ENCODE data around the gene GCAT. TPM values are rescaled to one million over a fixed set of nuclear protein-coding genes. Genes with fewer than 3 reads are reported as not detected.
A peak's percentile ranks its signal among the peaks of the same experiment; 100 is the strongest.

GCAT gene
- total and polyA plus RNA-seq, 2 of the 13 experiments (the other 11 are each of a cell fraction or from before 2014, with no cell fraction given), result 28.0 to 50.3 TPM

DNA sequence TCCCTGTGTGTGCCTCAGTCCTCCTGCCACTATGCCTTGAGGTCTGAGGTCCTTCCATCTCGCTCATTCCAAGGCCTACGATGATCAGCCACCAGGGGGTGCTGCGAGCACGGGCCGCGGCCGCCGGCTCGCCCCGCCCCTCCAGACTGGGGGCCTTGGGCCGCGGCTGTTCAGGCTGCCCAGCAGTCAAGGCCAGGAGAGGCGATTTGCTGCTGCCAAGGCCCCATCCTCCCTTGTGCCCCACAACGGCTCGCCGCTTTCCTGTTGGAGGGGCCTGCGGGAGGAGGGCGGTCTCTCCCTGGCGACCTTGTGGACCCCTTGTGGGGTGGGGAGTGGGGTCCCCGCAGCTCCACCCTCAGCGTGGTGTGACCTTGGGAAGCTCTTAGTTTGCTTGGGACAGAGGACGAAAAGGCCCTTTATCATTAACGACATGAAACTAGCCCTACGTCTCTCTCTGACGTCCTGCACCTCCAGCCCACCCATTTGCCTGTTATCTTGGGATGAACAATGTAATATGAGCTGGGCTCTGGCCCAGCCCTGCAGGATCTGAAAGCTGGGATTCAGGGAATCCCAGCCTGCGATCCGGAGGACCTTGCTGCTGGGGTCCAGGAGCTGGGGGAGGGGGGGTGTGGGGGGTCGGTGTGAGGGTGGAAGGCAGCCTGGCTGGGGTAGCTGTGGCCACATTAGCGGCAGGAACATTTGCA, 10.1 kb downstream of the GCAT start (continued):
- TF ChIP-seq, protein P1, sequence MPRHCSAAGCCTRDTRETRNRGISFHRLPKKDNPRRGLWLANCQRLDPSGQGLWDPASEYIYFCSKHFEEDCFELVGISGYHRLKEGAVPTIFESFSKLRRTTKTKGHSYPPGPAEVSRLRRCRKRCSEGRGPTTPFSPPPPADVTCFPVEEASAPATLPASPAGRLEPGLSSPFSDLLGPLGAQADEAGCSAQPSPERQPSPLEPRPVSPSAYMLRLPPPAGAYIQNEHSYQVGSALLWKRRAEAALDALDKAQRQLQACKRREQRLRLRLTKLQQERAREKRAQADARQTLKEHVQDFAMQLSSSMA (CRISPR knock-in tag; IDR thresholded peaks at IDR 0.05), result peak; percentile 63; the same call in 1 of the 2 replicates
- TF ChIP-seq ZNF547 (CRISPR knock-in tag; IDR thresholded peaks at IDR 0.05) (0 out of 2 replicates have a peak, but pooled peaks have one; percentile 19), ZNF317 (CRISPR knock-in tag; IDR thresholded peaks at IDR 0.05) (0 out of 2 replicates have a peak, but pooled peaks have one; percentile 31), HNF4G (IDR thresholded peaks at IDR 0.05; ENCODE audit: borderline replicate concordance, low read depth, low read length) (peak; percentile 61; the same call in 1 of the 2 replicates), HNF4G (CRISPR knock-in tag; IDR thresholded peaks at IDR 0.05; ENCODE audit: borderline replicate concordance, low read depth) (peak; percentile 81), MED1 (CRISPR knock-in tag; IDR thresholded peaks at IDR 0.05) (peak; percentile 74), CBX5 (CRISPR knock-in tag; IDR thresholded peaks at IDR 0.05; ENCODE audit: borderline replicate concordance) (peak; percentile 79; the same call in 1 of the 2 replicates), ZBTB21 (CRISPR knock-in tag; IDR thresholded peaks at IDR 0.05) (peak; percentile 81), ZBTB43 (CRISPR knock-in tag; conservative IDR thresholded peaks at IDR 0.05) (peak; percentile 61; the same call in 1 of the 2 replicates), PPARG (CRISPR knock-in tag; conservative IDR thresholded peaks at IDR 0.05) (no peak; the same call in 1 of the 2 replicates), ATF2 (CRISPR knock-in tag; IDR thresholded peaks at IDR 0.05) (peak; percentile 66; the same call in 1 of the 2 replicates), HNF1B (CRISPR knock-in tag; IDR thresholded peaks at IDR 0.05) (peak; percentile 95), KLF11 (CRISPR knock-in tag; IDR thresholded peaks at IDR 0.05) (peak; percentile 49; the same call in 1 of the 2 replicates), SALL2 (CRISPR knock-in tag; IDR thresholded peaks at IDR 0.05) (peak; percentile 88), SRF (IDR thresholded peaks at IDR 0.05; ENCODE audit: low read depth, low read length) (no peak), ZNF232 (CRISPR knock-in tag; IDR thresholded peaks at IDR 0.05; ENCODE audit: borderline replicate concordance) (peak; percentile 57; the same call in 1 of the 2 replicates)
- TF ChIP-seq, protein P2, sequence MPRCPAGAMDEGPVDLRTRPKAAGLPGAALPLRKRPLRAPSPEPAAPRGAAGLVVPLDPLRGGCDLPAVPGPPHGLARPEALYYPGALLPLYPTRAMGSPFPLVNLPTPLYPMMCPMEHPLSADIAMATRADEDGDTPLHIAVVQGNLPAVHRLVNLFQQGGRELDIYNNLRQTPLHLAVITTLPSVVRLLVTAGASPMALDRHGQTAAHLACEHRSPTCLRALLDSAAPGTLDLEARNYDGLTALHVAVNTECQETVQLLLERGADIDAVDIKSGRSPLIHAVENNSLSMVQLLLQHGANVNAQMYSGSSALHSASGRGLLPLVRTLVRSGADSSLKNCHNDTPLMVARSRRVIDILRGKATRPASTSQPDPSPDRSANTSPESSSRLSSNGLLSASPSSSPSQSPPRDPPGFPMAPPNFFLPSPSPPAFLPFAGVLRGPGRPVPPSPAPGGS (CRISPR knock-in tag; IDR thresholded peaks at IDR 0.05), result peak; percentile 54; the same call in 1 of the 2 replicates
- TF ChIP-seq, protein P3, sequence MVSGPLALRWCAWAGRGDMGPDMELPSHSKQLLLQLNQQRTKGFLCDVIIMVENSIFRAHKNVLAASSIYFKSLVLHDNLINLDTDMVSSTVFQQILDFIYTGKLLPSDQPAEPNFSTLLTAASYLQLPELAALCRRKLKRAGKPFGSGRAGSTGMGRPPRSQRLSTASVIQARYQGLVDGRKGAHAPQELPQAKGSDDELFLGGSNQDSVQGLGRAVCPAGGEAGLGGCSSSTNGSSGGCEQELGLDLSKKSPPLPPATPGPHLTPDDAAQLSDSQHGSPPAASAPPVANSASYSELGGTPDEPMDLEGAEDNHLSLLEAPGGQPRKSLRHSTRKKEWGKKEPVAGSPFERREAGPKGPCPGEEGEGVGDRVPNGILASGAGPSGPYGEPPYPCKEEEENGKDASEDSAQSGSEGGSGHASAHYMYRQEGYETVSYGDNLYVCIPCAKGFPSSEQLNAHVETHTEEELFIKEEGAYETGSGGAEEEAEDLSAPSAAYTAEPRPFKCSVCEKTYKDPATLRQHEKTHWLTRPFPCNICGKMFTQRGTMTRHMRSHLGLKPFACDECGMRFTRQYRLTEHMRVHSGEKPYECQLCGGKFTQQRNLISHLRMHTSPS (CRISPR knock-in tag; IDR thresholded peaks at IDR 0.05; ENCODE audit: low read depth), result peak; percentile 89
- TF ChIP-seq, protein P4, sequence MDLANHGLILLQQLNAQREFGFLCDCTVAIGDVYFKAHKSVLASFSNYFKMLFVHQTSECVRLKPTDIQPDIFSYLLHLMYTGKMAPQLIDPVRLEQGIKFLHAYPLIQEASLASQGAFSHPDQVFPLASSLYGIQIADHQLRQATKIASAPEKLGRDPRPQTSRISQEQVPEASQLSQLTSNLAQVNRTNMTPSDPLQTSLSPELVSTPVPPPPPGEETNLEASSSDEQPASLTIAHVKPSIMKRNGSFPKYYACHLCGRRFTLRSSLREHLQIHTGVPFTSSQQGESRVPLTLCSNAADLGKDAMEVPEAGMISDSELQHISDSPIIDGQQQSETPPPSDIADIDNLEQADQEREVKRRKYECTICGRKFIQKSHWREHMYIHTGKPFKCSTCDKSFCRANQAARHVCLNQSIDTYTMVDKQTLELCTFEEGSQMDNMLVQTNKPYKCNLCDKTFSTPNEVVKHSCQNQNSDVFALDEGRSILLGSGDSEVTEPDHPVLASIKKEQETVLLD (CRISPR knock-in tag; IDR thresholded peaks at IDR 0.05; ENCODE audit: low read depth), result no peak
